ENCODE results near the gene PCSK2.

The PCSK2 gene

GRCh38 chr20:17519606-17520285, 292.9 kb downstream of the PCSK2 start:
- no peak for DNase-seq (ENCODE audit: low read depth)
- no peak overlapping the region for H3K4me3 ChIP-seq (ENCODE audit: low read length)
- TF ChIP-seq CTCF (IDR thresholded peaks at IDR 0.05; ENCODE audit: insufficient read depth, low read depth, low read length, missing control alignments): no peak

GRCh38 chr20:17520583-17520982, 293.7 kb downstream of the PCSK2 start:
- no peak for DNase-seq (ENCODE audit: low read depth)
- no peak for TF ChIP-seq CTCF (IDR thresholded peaks at IDR 0.05; ENCODE audit: insufficient read depth, low read depth, low read length, missing control alignments)
- H3K4me3 ChIP-seq (ENCODE audit: low read length): no peak overlapping the region

DNA sequence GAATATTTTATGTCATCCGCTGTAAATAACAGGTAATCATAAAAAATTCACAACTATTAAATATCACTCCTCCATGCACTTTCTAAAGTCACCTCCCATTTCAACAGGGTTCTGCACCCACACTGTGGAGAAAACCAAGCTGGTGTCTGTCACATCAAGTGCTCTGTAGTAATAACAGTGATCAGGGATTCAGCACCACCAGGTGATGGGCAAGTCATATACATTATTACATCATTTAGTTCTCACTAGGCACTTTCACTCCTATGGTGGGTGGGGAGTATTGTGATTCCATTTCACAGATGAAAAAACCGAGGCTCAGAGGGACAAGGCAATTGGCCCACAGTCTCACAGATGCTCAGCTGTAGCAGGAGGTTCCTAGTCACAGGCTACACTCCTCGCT, 295.7 kb downstream of the PCSK2 start:
- no peak overlapping the region for H3K4me3 ChIP-seq (ENCODE audit: low read length)
- TF ChIP-seq CTCF (IDR thresholded peaks at IDR 0.05; ENCODE audit: insufficient read depth, low read depth, low read length, missing control alignments): no peak
- DNase-seq (ENCODE audit: low read depth): no peak

DNA sequence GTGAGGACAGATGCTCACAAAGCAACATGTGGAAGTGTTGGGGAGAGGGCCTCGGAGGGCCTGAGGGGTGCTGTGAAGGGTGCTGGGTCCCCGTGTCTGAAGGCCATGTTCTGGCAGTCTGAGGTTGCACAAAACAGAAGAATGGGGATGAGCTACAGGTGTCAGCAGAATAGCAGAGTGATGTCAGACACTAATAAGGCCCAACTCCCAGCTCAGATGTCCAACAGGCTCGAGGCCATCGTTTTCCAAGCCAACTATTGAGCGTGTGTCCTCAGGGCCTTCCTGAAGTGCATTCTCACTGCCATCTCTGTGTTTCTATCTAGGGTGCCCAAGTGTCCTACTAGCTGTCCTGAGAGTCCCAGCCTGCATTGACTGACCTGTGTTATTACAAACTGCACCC, 296.5 kb downstream of the PCSK2 start:
- no peak for DNase-seq (ENCODE audit: low read depth)

DNA sequence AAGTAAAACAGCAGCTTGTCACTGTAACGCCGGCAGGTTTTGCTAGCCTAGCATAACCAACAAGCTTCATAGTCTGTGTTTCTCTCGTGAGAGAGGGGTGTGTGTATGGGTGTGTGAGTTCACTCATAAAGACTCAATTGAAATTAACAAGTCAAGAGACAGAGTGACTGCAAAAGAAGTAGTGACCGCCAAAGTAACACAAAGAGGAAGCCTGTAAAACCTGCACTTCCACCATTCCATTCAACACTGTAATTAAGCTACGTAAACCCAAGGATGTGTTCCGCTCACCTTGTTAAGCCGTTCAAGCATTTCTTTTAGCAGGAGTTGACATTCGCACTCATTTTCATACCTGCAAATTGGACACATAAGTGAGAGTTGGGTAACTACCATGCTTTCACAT, 297.7 kb downstream of the PCSK2 start:
- TF ChIP-seq CTCF (IDR thresholded peaks at IDR 0.05; ENCODE audit: insufficient read depth, low read depth, low read length, missing control alignments): no peak
- H3K4me3 ChIP-seq (ENCODE audit: low read length): no peak overlapping the region
- DNase-seq (ENCODE audit: low read depth): peak; percentile 71

More for the DNA sequence above, 296.5 kb downstream of the PCSK2 start:
- H3K4me3 ChIP-seq (ENCODE audit: low read length): no peak overlapping the region
- no peak for TF ChIP-seq CTCF (IDR thresholded peaks at IDR 0.05; ENCODE audit: insufficient read depth, low read depth, low read length, missing control alignments)

- no peak for DNase-seq (ENCODE audit: low read depth)
- no peak for TF ChIP-seq CTCF (IDR thresholded peaks at IDR 0.05; ENCODE audit: insufficient read depth, low read depth, low read length, missing control alignments)
- no peak overlapping the region for H3K4me3 ChIP-seq (ENCODE audit: low read length)
These were observed 298.3 kb downstream of the PCSK2 start for GRCh38 chr20:17525132-17525531.

- peak; percentile 78 for DNase-seq (ENCODE audit: low read depth)
- H3K4me3 ChIP-seq (ENCODE audit: low read length): no peak overlapping the region
- TF ChIP-seq CTCF (IDR thresholded peaks at IDR 0.05; ENCODE audit: insufficient read depth, low read depth, low read length, missing control alignments): no peak
These were observed 298.8 kb downstream of the PCSK2 start for GRCh38 chr20:17525650-17526049.
